OCI-LY1 (cell line): ENCODE results near the gene GMDS.

Source experiments
- EZH2 ChIP-seq: fragments of 200-600 bp; sonication (generic), shearing (Covaris generic); IDR thresholded peaks from 2 replicates; pipeline ENCODE4 v1.8.0; 2017; ENCODE audit warnings: borderline replicate concordance, mixed run types, mild to moderate bottlenecking, antibody characterized with exemption, low read length, moderate library complexity, mixed read lengths
- TF ChIP-seq, protein P1 (sequence below): fragments of 200-600 bp; sonication (generic), shearing (Covaris generic); IDR thresholded peaks from 2 replicates; pipeline ENCODE4 v1.5.1; 2017; ENCODE audit warnings: mild to moderate bottlenecking, antibody characterized with exemption, low read length, moderate library complexity, mixed read lengths

DNA sequence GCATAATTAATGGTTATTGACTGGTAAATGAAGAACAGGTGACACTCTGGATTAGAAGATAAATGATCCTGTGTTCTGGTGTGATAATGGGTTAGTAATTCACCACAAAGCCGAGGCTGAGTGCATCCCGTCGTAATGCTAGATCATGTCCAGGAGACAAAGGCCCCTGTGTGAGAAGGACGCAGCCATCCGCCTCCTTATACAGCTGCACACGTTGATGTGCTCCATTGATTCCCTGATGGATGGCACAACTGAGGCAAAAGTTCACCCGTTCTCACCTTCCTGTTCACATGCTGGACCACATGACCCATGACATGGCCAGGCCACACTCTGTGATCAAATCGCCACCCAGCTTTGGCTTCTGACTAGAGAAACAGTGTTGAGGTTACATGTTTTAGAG lies 499.6 kb downstream of the GMDS start:
- TF ChIP-seq EZH2, result no peak
- TF ChIP-seq, protein P1, sequence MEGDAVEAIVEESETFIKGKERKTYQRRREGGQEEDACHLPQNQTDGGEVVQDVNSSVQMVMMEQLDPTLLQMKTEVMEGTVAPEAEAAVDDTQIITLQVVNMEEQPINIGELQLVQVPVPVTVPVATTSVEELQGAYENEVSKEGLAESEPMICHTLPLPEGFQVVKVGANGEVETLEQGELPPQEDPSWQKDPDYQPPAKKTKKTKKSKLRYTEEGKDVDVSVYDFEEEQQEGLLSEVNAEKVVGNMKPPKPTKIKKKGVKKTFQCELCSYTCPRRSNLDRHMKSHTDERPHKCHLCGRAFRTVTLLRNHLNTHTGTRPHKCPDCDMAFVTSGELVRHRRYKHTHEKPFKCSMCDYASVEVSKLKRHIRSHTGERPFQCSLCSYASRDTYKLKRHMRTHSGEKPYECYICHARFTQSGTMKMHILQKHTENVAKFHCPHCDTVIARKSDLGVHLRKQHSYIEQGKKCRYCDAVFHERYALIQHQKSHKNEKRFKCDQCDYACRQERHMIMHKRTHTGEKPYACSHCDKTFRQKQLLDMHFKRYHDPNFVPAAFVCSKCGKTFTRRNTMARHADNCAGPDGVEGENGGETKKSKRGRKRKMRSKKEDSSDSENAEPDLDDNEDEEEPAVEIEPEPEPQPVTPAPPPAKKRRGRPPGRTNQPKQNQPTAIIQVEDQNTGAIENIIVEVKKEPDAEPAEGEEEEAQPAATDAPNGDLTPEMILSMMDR, result no peak
